Astrocyte (in vitro differentiated cells and primary cell): Measurements from ENCODE around the gene CYP4F12. TPM values are rescaled to one million over a fixed set of nuclear protein-coding genes. Genes with fewer than 3 reads are reported as not detected.

ENCODE experiments used
- DNase-seq: peaks from one replicate; pipeline ENCODE4 v3.0.0-alpha.2; 2010; ENCODE audit warnings: low read depth
- FAIRE-seq: peaks from 2 replicates; lab custom pipeline; 2011; peaks lifted over from hg19 to GRCh38; lab: Jason Lieb, UNC
- H2AFZ ChIP-seq: 2 replicates; pipeline ENCODE4 v1.6.0; 2012; ENCODE audit warnings: low read depth, low read length, inconsistent platforms
- H3K27ac ChIP-seq: 2 replicates; pipeline ENCODE4 v1.5.1; 2011; ENCODE audit warnings: low read depth, low read length, inconsistent platforms
- H3K27me3 ChIP-seq: 2 replicates; pipeline ENCODE4 v1.6.0; 2011; ENCODE audit warnings: low read length, inconsistent platforms; ENCODE audit not compliant: insufficient read depth
- H3K36me3 ChIP-seq: 2 replicates; pipeline ENCODE4 v1.5.1; 2011; ENCODE audit warnings: low read length, inconsistent platforms; ENCODE audit not compliant: insufficient read depth
- H3K4me1 ChIP-seq: 2 replicates; pipeline ENCODE4 v1.5.1; 2011; ENCODE audit warnings: low read length, inconsistent platforms; ENCODE audit not compliant: insufficient read depth
- H3K4me2 ChIP-seq: 2 replicates; pipeline ENCODE4 v1.6.0; 2012; ENCODE audit warnings: low read length, inconsistent platforms
- H3K4me3 ChIP-seq: 2 replicates; pipeline ENCODE4 v1.5.1; 2011; ENCODE audit warnings: low read depth, mild to moderate bottlenecking, low read length, inconsistent platforms; ENCODE audit not compliant: insufficient read depth
- H3K79me2 ChIP-seq: 2 replicates; pipeline ENCODE4 v1.6.0; 2012; ENCODE audit warnings: mild to moderate bottlenecking, low read length, inconsistent platforms; ENCODE audit not compliant: insufficient read depth
- H3K9ac ChIP-seq: 2 replicates; pipeline ENCODE4 v1.6.0; 2012; ENCODE audit warnings: mild to moderate bottlenecking, low read length, inconsistent platforms
- H3K9me3 ChIP-seq: 2 replicates; pipeline ENCODE4 v1.5.1; 2012; ENCODE audit warnings: low read depth, mild to moderate bottlenecking, low read length, inconsistent platforms; ENCODE audit not compliant: insufficient read depth
- H4K20me1 ChIP-seq: 2 replicates; pipeline ENCODE4 v1.6.0; 2012; ENCODE audit warnings: low read length, inconsistent platforms; ENCODE audit not compliant: insufficient read depth
- H3K27ac Mint-ChIP-seq: one replicate; pipeline ENCODE4 v1.8.0; 2021; ENCODE audit warnings: mild to moderate bottlenecking, mixed read lengths; ENCODE audit not compliant: unreplicated experiment
- H3K27me3 Mint-ChIP-seq: one replicate; pipeline ENCODE4 v1.8.0; 2021; ENCODE audit warnings: low read depth, mixed read lengths; ENCODE audit not compliant: unreplicated experiment
- H3K36me3 Mint-ChIP-seq: one replicate; pipeline ENCODE4 v1.8.0; 2021; ENCODE audit warnings: low read depth, mixed read lengths; ENCODE audit not compliant: unreplicated experiment
- H3K4me1 Mint-ChIP-seq: one replicate; pipeline ENCODE4 v1.8.0; 2021; ENCODE audit warnings: low read depth, mixed read lengths; ENCODE audit not compliant: unreplicated experiment
- H3K4me3 Mint-ChIP-seq: one replicate; pipeline ENCODE4 v1.8.0; 2021; ENCODE audit warnings: mild to moderate bottlenecking, moderate library complexity, mixed read lengths; ENCODE audit not compliant: unreplicated experiment
- H3K9me3 Mint-ChIP-seq: one replicate; pipeline ENCODE4 v1.8.0; 2021; ENCODE audit warnings: mild to moderate bottlenecking, mixed read lengths; ENCODE audit not compliant: unreplicated experiment
- EZH2 ChIP-seq: IDR thresholded peaks from 2 replicates; pipeline ENCODE4 v1.6.1; 2012; ENCODE audit warnings: mild to moderate bottlenecking, low read length, inconsistent platforms; ENCODE audit not compliant: insufficient read depth
- total RNA-seq: library from RNA; stranded (reverse); gene quantifications from 2 replicates; pipeline ENCODE4 v1.2.1, GENCODE V29; 2021
- TF ChIP-seq, protein P1 (sequence below): IDR thresholded peaks from 2 replicates; pipeline ENCODE4 v1.5.1; 2011; ENCODE audit warnings: low read depth, mild to moderate bottlenecking, inconsistent platforms, low read length, moderate library complexity; ENCODE audit not compliant: insufficient read depth

Gene CYP4F12
- total RNA-seq, 1 donor from 2014 or later = not detected

DNA sequence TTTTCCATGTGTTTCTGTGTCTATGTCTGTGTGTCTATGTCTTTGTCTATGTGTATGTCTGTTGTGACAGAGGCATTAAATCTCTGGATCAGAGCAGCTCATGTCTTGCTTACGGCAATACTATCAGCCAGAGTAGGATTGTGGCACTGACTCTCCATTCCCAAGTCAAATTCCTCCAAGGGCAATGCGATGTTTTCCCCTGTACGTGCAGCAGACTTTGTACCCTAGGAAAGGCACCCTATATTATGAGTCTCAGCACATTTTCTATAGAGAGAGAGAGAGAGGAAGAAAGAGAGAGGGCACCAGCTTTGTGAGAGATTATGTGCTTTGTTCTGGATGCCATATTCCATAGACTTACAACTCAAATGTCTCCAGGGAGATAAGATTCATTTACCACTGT, 21.1 kb upstream of the CYP4F12 start:
- Mint-ChIP-seq H3K27ac (no peak overlapping the region), H3K27me3 (no peaks in the 10 kb centered on the region), H3K36me3 (no peaks in the 10 kb centered on the region), H3K9me3 (peaks cover 18% of the 10 kb centered on the region), H3K4me3 (no peak overlapping the region), H3K4me1 (no peaks in the 10 kb centered on the region)
- Histone ChIP-seq H3K36me3 (no peaks in the 10 kb centered on the region), H2AFZ (no peak overlapping the region), H4K20me1 (no peaks in the 10 kb centered on the region), H3K4me3 (no peak overlapping the region), H3K9me3 (peaks cover 2% of the 10 kb centered on the region), H3K9ac (no peak overlapping the region), H3K27ac (no peak overlapping the region), H3K27me3 (no peaks in the 10 kb centered on the region), H3K4me2 (no peak overlapping the region), H3K79me2 (no peaks in the 10 kb centered on the region), H3K4me1 (no peaks in the 10 kb centered on the region)
- no peak for DNase-seq
- FAIRE-seq = no peak
- TF ChIP-seq, protein P1, sequence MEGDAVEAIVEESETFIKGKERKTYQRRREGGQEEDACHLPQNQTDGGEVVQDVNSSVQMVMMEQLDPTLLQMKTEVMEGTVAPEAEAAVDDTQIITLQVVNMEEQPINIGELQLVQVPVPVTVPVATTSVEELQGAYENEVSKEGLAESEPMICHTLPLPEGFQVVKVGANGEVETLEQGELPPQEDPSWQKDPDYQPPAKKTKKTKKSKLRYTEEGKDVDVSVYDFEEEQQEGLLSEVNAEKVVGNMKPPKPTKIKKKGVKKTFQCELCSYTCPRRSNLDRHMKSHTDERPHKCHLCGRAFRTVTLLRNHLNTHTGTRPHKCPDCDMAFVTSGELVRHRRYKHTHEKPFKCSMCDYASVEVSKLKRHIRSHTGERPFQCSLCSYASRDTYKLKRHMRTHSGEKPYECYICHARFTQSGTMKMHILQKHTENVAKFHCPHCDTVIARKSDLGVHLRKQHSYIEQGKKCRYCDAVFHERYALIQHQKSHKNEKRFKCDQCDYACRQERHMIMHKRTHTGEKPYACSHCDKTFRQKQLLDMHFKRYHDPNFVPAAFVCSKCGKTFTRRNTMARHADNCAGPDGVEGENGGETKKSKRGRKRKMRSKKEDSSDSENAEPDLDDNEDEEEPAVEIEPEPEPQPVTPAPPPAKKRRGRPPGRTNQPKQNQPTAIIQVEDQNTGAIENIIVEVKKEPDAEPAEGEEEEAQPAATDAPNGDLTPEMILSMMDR = no peak
- no peak for TF ChIP-seq EZH2

GRCh38 chr19:15652559-15653278, 20.2 kb upstream of the CYP4F12 start:
- Histone ChIP-seq H3K27me3 (no peaks in the 10 kb centered on the region), H3K9me3 (peaks cover 2% of the 10 kb centered on the region), H3K4me3 (no peak overlapping the region), H3K9ac (no peak overlapping the region), H3K79me2 (no peaks in the 10 kb centered on the region), H4K20me1 (no peaks in the 10 kb centered on the region), H2AFZ (no peak overlapping the region), H3K27ac (no peak overlapping the region), H3K4me1 (no peaks in the 10 kb centered on the region), H3K36me3 (no peaks in the 10 kb centered on the region), H3K4me2 (no peak overlapping the region)
- Mint-ChIP-seq H3K4me1 (no peaks in the 10 kb centered on the region), H3K4me3 (no peak overlapping the region), H3K9me3 (peaks cover 20% of the 10 kb centered on the region), H3K27me3 (no peaks in the 10 kb centered on the region), H3K36me3 (no peaks in the 10 kb centered on the region), H3K27ac (no peak overlapping the region)
- DNase-seq (no peak), FAIRE-seq (no peak)
- no peak for TF ChIP-seq EZH2
- TF ChIP-seq, protein P1 = no peak

GRCh38 chr19:15656467-15656866, 16.4 kb upstream of the CYP4F12 start:
- H3K36me3 ChIP-seq = no peaks in the 10 kb centered on the region
- TF ChIP-seq, protein P1 = no peak
- no peak for TF ChIP-seq EZH2
- no peak overlapping the region for H3K4me3 Mint-ChIP-seq
- H3K27me3 Mint-ChIP-seq = no peaks in the 10 kb centered on the region
- no peak overlapping the region for H3K9ac ChIP-seq
- no peak for FAIRE-seq
- H4K20me1 ChIP-seq = no peaks in the 10 kb centered on the region
- no peaks in the 10 kb centered on the region for H3K79me2 ChIP-seq
- H3K36me3 Mint-ChIP-seq = no peaks in the 10 kb centered on the region
- peaks cover 20% of the 10 kb centered on the region for H3K9me3 Mint-ChIP-seq
- H3K4me3 ChIP-seq = no peak overlapping the region
- H3K27ac ChIP-seq = no peak overlapping the region
- no peak for DNase-seq
- no peak overlapping the region for H3K27ac Mint-ChIP-seq
- no peaks in the 10 kb centered on the region for H3K27me3 ChIP-seq
- no peaks in the 10 kb centered on the region for H3K4me1 ChIP-seq
- no peaks in the 10 kb centered on the region for H3K4me1 Mint-ChIP-seq
- no peaks in the 10 kb centered on the region for H3K9me3 ChIP-seq
- no peak overlapping the region for H2AFZ ChIP-seq
- no peak overlapping the region for H3K4me2 ChIP-seq
